GM18526 (cell line): ENCODE results near the gene SLC12A3.

ENCODE experiments used
- POLR2A ChIP-seq: IDR thresholded peaks from 3 replicates; pipeline ENCODE4 v1.6.1; 2011; ENCODE audit not compliant: insufficient read length; ENCODE audit errors: extremely low read depth

SLC12A3 gene

GRCh38 chr16:56933828-56934598, 69.0 kb downstream of the SLC12A3 start:
- TF ChIP-seq POLR2A = no peak

GRCh38 chr16:56935201-56935600, 70.2 kb downstream of the SLC12A3 start:
- no peak for TF ChIP-seq POLR2A

- TF ChIP-seq POLR2A = no peak
These were observed 71.5 kb downstream of the SLC12A3 start for GRCh38 chr16:56936491-56936890.

DNA sequence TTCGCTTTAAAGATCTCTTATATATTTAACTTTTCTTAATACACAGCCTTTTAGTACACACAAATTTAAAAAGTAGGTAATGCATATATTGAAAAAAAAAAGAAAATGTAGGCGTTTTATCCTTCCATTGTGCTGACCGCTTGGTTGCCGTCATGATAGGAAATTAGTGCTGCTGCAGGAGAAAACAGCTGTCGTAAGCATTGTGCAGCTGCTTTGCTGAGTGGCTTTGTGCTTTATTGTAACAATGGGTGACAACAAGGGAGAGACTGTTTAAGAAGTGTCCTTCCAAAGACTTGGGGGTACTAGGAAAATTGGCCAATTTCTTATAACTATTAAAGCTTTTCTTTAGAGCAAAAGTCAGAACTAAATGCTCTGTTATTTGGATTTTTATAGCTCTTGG, 71.9 kb downstream of the SLC12A3 start:
- TF ChIP-seq POLR2A = no peak

DNA sequence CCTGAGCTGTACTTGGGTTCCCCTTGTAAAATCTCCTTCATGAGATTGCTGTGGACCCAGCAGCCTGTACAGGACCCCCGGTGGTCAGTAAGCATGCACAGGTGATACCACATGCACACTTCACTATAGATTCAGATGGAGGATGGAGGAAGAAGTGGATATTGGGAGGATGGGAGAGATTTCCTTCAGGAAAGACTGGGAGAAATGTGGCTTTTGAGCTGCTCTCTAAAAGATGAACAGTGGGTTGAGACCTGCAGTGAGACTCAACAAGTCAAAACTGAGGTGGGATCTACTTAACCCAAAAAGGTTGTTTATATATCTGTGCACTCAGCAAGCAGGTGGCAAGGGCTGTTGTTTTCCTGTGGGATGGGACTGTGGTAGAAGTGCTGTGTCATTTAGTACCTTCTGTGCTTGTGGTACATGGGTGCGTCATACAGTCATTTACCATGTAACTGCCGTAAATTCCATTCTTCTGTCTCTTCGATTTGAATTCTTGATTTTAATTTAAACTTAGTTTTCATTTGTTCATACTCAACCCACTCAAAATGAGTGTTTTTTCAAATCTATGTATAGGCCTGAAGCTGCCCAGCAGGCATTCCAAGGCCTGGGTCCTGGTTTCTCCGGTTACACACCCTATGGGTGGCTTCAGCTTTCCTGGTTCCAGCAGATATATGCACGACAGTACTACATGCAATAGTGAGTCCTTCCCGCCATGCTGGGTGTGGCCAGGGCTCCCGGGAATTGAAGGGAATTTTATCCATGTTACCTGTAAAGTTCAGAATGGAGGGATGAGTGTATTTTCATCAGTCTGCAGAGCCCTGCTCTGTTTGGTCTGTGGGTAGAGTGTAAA, 73.9 kb downstream of the SLC12A3 start:
- TF ChIP-seq POLR2A = peak; percentile 30

DNA sequence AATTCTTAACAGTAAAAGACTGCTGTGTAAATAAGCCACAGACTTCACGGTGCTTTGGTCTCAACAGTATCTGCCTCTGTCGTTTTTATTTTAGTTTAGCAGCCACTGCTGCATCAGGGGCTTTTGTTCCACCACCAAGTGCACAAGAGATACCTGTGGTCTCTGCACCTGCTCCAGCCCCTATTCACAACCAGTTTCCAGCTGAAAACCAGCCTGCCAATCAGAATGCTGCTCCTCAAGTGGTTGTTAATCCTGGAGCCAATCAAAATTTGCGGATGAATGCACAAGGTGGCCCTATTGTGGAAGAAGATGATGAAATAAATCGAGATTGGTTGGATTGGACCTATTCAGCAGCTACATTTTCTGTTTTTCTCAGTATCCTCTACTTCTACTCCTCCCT, 74.8 kb downstream of the SLC12A3 start:
- no peak for TF ChIP-seq POLR2A

DNA sequence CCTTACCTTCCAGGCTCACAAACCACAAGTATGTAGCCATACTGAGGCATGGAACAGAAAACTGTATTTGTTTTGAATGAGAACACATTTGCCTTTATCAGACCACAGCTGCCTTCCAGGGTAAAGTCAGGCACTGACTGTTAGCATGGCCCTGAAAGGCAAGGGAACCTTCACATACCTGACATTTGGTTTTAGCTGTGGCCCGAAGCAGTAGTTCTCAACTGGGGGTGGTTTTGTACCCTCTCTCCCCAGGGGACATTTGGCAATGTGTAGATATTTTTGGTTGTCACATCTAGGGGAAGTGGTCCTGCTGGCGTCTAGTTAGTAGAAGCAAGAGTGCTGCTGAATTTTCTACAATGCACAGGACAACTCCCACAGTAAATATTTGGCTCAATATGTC, 76.1 kb downstream of the SLC12A3 start:
- TF ChIP-seq POLR2A = no peak

DNA sequence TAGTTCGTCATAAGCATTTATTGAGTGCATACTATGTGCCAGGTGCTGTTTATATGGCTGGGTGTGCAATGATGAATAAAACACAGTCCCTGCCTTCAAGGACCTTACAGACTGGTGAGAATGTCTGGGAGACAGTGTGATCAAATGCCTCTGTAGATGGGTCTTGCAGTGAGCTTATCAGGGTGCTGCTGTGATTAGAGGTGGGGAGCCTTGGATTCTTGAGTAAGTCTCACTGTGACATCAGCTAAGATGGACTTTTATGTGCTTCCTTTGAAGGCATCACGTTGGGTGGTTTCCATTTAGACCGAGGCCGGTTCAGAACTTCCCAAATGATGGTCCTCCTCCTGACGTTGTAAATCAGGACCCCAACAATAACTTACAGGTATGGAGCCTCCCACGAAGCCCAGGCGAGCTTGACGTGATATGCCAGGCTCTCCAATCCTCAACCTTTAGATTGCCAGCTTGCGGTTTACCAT, 76.9 kb downstream of the SLC12A3 start:
- peak; percentile 33 for TF ChIP-seq POLR2A

DNA sequence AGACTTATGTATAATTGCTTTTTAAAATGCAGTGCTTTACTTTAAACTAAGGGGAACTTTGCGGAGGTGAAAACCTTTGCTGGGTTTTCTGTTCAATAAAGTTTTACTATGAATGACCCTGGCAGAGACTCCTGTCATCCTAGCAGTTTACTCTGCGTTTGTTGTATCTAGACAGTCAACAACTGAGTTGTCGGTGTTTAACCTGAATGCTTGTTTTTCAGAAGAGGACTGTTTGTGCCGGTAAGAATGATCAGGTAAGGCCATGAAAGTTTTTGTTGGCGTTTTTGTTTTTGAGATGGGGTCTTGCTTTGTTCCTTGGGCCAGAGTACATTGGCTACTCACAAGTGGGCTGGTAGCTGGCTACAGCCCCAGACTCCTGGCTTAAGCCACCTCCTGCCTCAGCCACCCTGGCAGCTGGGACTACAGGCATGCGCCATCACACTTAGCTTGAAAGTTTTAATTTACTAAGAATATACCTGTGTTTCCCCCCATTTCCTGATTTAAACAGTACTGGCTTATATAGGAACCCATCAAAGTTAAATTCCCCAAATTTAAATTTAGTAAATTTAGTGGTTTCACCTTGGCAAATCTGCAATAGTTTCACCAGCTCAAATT, 78.9 kb downstream of the SLC12A3 start:
- TF ChIP-seq POLR2A = no peak

DNA sequence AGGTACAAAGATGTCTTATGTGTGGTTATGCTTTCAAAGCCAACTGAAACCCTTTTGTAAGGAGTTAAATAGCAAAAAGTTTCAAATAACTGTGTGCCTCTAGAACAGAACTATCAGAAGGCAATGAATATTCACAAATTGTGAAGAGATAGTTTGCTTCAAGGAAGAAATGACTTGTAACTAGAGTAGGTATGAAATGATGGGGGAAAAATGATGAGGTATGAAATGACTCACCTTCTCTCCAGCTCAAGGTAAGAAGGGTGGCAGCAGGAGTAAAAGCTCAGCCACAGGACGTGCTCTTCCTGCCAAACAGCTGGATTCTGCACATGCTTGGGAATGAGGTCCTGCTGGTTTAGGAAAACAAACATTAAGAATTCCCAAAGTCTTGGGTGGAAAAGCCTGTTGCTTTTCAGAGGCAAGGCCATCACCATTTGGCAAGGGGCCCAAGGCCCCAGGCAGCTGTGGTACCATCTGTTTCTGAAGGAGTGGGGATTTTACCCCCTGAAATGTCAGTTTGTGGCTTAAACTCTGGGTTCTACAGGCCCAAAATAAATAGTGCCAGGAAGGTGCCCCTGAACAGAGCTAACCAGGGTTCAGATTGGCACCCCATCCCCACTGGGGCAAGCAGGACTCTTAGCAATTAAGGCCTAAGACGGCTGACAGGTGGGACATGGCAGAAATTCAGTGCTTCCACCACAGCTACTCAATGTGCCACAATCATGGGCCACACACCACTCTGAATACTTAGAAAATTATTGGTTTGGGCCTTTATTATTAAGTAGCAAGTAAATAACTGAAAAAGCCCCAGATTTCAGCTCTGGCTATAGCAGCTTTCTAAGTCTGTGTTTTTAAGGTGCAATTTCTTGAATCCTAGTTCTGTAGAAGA, 80.2 kb downstream of the SLC12A3 start:
- no peak for TF ChIP-seq POLR2A

- no peak for TF ChIP-seq POLR2A
These were observed 81.0 kb downstream of the SLC12A3 start for GRCh38 chr16:56945847-56946527.

- peak; percentile 41 for TF ChIP-seq POLR2A
These were observed 82.0 kb downstream of the SLC12A3 start for GRCh38 chr16:56946767-56947603.

- no peak for TF ChIP-seq POLR2A
These were observed 82.6 kb downstream of the SLC12A3 start for GRCh38 chr16:56947604-56947995.
